Right atrium auricular region (tissue), 2 donors: ENCODE data around the gene PICK1. TPM values are rescaled to one million over a fixed set of nuclear protein-coding genes. Genes with fewer than 3 reads are reported as not detected.

ENCODE experiments used
- DNase-seq: peaks from one replicate; pipeline ENCODE4 v3.0.0-alpha.2; 2019; ENCODE audit warnings: low spot score
- H3K27ac ChIP-seq, 2 donors: fragments of 200-600 bp; sonication (generic); 1 replicate in 1 of 2; 2 replicates in 1 of 2; pipeline ENCODE4 v1.5.1; 2016 to 2019
- H3K27me3 ChIP-seq, 2 donors: fragments of 200-600 bp; sonication (generic); one replicate each; pipeline versions ENCODE4 v1.5.1 to v1.6.0; 2017 to 2019
- H3K36me3 ChIP-seq: fragments of 200-600 bp; sonication (generic); one replicate; pipeline ENCODE4 v1.5.1; 2016
- H3K4me1 ChIP-seq, 2 donors: fragments of 200-600 bp; sonication (generic); one replicate each; pipeline versions ENCODE4 v1.5.1 to v1.6.0; 2017 to 2019
- H3K4me3 ChIP-seq, 2 donors: fragments of 200-600 bp; sonication (generic); 1 replicate in 1 of 2; 2 replicates in 1 of 2; pipeline ENCODE4 v1.5.1; 2017 to 2019; ENCODE audit warnings: mild to moderate bottlenecking in 1 of 2, moderate library complexity in 1 of 2
- H3K9me3 ChIP-seq, 2 donors: fragments of 200-600 bp; sonication (generic); one replicate each; pipeline ENCODE4 v1.5.1; 2019
- total RNA-seq, 2 donors: library from RNA; depleted of rRNA; stranded (reverse); fragments of >200 nt; gene quantifications; one replicate each; pipeline ENCODE4 v1.1.0, GENCODE V29; 2016
- TF ChIP-seq, protein P1 (sequence below), 2 donors: fragments of 200-600 bp; sonication (generic); IDR thresholded peaks; one replicate each; pipeline ENCODE4 v1.5.1; 2019; ENCODE audit warnings: antibody characterized with exemption in 2 of 2

The PICK1 gene
- total RNA-seq, 2 donors from 2014 or later = 33.1 to 36.0 TPM

- no peaks in the 10 kb centered on the region for H3K27me3 ChIP-seq
- no peaks in the 10 kb centered on the region for H3K9me3 ChIP-seq
- peak; percentile 88 for DNase-seq
- H3K27ac ChIP-seq = peak overlapping the region; percentile 40 to 68
- peak overlapping the region in 1 of 2 donors; percentile 1 for H3K4me3 ChIP-seq
- no peaks in the 10 kb centered on the region for H3K36me3 ChIP-seq
- TF ChIP-seq, protein P1, sequence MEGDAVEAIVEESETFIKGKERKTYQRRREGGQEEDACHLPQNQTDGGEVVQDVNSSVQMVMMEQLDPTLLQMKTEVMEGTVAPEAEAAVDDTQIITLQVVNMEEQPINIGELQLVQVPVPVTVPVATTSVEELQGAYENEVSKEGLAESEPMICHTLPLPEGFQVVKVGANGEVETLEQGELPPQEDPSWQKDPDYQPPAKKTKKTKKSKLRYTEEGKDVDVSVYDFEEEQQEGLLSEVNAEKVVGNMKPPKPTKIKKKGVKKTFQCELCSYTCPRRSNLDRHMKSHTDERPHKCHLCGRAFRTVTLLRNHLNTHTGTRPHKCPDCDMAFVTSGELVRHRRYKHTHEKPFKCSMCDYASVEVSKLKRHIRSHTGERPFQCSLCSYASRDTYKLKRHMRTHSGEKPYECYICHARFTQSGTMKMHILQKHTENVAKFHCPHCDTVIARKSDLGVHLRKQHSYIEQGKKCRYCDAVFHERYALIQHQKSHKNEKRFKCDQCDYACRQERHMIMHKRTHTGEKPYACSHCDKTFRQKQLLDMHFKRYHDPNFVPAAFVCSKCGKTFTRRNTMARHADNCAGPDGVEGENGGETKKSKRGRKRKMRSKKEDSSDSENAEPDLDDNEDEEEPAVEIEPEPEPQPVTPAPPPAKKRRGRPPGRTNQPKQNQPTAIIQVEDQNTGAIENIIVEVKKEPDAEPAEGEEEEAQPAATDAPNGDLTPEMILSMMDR (IDR thresholded peaks at IDR 0.05) = no peak
- peaks cover 0 to 20% of the 10 kb centered on the region in 2 donors for H3K4me1 ChIP-seq
Observed at GRCh38 chr22:38017272-38017920, 39.8 kb upstream of the PICK1 start.

GRCh38 chr22:38017939-38018885 is 39.0 kb upstream of the PICK1 start:
- H3K27ac ChIP-seq = peak overlapping the region; percentile 35 to 68
- peaks cover 0 to 20% of the 10 kb centered on the region in 2 donors for H3K4me1 ChIP-seq
- H3K27me3 ChIP-seq = no peaks in the 10 kb centered on the region
- no peak overlapping the region for H3K4me3 ChIP-seq
- no peak for DNase-seq
- TF ChIP-seq, protein P1 (IDR thresholded peaks at IDR 0.05) = no peak
- H3K9me3 ChIP-seq = no peaks in the 10 kb centered on the region
- no peaks in the 10 kb centered on the region for H3K36me3 ChIP-seq

GRCh38 chr22:38018938-38019827 is 38.0 kb upstream of the PICK1 start:
- TF ChIP-seq, protein P1 (IDR thresholded peaks at IDR 0.05) = no peak
- Histone ChIP-seq H3K9me3 (no peaks in the 10 kb centered on the region), H3K4me1 (peaks cover 0 to 20% of the 10 kb centered on the region in 2 donors), H3K4me3 (no peak overlapping the region), H3K27ac (no peak overlapping the region), H3K36me3 (no peaks in the 10 kb centered on the region), H3K27me3 (no peaks in the 10 kb centered on the region)
- no peak for DNase-seq

GRCh38 chr22:38021206-38021605 is 36.0 kb upstream of the PICK1 start:
- Histone ChIP-seq H3K27me3 (no peaks in the 10 kb centered on the region), H3K4me3 (no peak overlapping the region), H3K9me3 (no peaks in the 10 kb centered on the region), H3K36me3 (no peaks in the 10 kb centered on the region), H3K27ac (no peak overlapping the region), H3K4me1 (peaks cover 0 to 19% of the 10 kb centered on the region in 2 donors)
- TF ChIP-seq, protein P1 (IDR thresholded peaks at IDR 0.05) = no peak
- DNase-seq = no peak

- TF ChIP-seq, protein P1 (IDR thresholded peaks at IDR 0.05) = no peak
- Histone ChIP-seq H3K9me3 (no peaks in the 10 kb centered on the region), H3K27me3 (no peaks in the 10 kb centered on the region), H3K27ac (no peak overlapping the region), H3K4me1 (peaks cover 0 to under 1% of the 10 kb centered on the region in 2 donors), H3K4me3 (no peak overlapping the region), H3K36me3 (no peaks in the 10 kb centered on the region)
- no peak for DNase-seq
Observed at GRCh38 chr22:38023045-38023444, 34.2 kb upstream of the PICK1 start.
